Fibroblast of pulmonary artery (primary cell): ENCODE measurements around the gene TCEA2.

Experiments
- DNase-seq: peaks from one replicate; pipeline ENCODE4 v3.0.0-alpha.2; 2010; ENCODE audit warnings: low read depth
- H3K4me3 ChIP-seq: replicated peaks from 2 replicates; pipeline ENCODE4 v1.5.1; 2011; ENCODE audit warnings: low read depth, mild to moderate bottlenecking, control low read depth, low read length, moderate library complexity
- TF ChIP-seq, protein P1 (sequence below): IDR thresholded peaks from 2 replicates; pipeline ENCODE4 v1.5.1; 2011; ENCODE audit warnings: mild to moderate bottlenecking, control low read depth, low read length, inconsistent platforms; ENCODE audit errors: missing control alignments

TCEA2 gene

DNA sequence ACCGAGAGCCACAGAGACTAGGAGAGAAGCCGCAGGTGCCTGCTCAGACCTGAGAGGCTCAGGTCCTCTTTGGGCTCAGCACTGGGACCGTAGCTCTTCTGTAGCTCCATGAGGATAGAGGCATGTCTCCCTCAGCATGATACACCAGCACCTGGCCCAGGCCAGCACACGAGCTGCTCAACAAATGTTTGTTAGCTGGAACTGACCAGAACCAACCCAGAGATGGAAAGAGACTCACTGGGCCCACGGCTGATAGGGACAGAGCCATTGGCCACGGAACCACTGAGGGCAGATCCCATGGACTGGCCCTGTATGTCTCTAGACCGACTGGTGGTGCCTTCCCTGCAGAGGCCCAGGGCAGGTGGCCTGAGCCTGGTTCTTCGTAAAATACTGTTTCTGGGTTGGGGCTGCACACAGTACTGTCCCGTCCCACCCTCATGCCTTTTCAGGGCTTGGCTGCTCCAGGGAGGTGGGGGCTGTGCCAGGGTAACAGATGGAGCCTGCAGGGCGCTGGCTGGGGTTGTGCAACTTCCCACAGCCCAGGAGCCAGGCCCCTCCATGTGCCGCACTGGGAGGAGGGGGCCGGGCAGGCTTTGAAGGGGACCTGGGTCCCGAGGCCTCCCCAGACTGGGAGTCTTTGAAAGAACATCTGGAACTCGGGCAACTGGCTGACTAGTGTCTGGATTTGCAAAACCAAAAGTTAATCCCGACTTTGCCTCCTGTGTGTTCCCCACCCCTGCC is 21.8 kb upstream of the TCEA2 start:
- H3K4me3 ChIP-seq = no peak overlapping the region
- DNase-seq = no peak
- TF ChIP-seq, protein P1, sequence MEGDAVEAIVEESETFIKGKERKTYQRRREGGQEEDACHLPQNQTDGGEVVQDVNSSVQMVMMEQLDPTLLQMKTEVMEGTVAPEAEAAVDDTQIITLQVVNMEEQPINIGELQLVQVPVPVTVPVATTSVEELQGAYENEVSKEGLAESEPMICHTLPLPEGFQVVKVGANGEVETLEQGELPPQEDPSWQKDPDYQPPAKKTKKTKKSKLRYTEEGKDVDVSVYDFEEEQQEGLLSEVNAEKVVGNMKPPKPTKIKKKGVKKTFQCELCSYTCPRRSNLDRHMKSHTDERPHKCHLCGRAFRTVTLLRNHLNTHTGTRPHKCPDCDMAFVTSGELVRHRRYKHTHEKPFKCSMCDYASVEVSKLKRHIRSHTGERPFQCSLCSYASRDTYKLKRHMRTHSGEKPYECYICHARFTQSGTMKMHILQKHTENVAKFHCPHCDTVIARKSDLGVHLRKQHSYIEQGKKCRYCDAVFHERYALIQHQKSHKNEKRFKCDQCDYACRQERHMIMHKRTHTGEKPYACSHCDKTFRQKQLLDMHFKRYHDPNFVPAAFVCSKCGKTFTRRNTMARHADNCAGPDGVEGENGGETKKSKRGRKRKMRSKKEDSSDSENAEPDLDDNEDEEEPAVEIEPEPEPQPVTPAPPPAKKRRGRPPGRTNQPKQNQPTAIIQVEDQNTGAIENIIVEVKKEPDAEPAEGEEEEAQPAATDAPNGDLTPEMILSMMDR = no peak

DNA sequence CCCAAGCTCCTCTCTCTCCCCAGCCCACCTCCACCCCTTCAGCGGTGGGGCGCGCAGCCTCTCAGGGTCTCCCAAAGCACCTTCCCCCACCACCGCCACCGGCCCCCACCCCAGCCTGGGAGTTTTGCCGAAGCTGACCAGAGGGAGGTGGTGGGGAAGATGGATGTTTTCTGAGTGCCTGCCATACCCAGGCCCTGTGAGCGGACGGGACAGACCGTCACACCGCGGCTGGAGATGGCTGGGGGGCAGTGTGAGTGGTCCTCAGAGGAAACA is 21.3 kb upstream of the TCEA2 start:
- H3K4me3 ChIP-seq = no peak overlapping the region
- DNase-seq = no peak
- TF ChIP-seq, protein P1 = no peak

DNA sequence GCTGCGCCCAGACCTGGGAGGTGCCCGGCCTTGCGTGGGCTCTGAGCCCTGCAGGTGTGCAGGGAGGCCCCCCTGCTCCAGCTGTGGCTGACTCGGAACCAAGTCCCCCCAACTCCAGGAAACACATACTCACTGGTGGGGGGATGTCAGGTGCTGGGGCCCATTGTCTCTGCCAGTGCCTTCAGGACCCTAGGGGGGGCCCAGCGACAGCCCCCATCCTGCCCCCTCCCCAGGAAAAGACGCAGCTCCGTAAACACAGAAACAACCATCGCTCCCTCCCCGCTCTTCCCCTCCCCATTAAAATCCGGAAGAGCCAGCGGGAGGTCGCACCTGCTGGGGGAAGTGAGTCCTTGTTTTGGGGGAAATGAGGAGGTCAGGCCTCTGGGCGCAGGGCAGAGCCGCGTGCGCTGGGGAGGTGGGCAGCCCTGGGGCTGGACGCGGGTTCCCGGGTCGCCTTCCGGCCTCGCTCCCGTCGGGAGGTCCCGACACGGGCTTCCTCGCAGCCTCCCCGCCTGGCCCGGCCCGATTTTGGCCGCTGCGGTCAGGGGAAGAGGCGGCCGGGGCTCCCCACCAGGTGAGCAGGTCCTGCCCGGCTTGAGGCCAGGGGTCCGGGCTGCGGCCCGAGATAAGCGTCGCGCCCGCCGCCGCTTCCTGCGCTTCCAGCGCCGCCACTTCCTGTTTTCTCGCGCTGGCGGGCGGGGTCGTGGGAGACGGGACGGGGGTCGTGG is 20.8 kb upstream of the TCEA2 start:
- no peak for DNase-seq
- H3K4me3 ChIP-seq = peak overlapping the region; percentile 30
- TF ChIP-seq, protein P1 = no peak

DNA sequence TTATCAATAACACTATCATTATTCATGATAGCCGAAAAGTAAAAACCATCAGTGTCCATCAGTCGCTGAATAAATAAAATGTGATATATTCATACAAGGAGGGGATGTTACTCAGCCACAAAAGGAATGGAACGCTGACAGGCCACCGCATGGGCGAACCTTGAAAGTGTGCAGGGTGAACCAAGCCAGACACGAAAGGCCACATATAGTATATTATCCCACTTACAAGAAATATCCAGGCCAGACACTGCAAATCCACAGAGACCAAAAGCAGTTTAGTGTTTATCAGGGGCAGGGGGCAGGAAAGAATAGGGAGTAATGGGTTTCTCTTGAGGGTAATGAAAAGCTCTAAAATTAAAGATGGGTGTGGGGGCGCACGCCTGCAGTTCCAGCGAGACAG is 19.2 kb upstream of the TCEA2 start:
- no peak overlapping the region for H3K4me3 ChIP-seq
- no peak for DNase-seq
- TF ChIP-seq, protein P1 = no peak

DNA sequence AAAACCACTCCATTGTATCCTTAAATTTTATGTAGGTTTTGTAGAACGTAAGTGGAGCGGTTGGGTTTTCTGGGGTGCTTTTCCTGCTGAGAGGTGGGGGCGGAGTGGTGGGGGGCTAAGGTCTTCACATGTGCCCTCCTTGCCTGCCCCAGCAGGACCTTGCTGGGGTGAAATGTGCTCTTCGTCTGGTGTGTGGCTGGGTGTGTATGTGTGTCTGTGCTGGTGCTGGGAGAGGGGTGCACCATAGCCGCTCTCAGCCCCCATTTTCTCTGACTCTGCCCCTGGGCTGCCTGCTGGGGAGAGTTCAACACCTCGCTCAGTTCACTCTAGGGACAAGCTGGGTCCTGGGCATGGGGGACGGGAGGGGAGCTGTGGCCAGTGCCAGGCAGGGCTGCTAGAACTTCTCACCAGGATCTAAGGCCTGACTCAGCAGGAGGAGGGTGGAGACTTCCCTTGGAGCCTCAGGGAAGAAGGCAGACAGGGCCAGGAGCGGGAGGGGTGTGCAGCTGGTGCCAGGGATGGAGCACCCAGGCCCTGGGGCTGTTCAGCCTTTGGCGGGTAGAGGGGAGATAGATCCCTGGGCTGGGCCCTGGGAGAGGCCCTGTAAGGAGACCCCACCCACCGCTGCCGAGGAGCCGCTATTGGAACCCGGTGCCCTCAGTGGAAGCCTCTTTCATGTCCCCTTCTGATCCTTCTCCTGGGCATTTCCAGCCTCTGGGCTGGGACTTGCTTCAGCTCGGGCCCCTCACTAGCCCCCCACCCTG is 18.3 kb upstream of the TCEA2 start:
- TF ChIP-seq, protein P1 = no peak
- DNase-seq = peak; percentile 57
- no peak overlapping the region for H3K4me3 ChIP-seq

DNA sequence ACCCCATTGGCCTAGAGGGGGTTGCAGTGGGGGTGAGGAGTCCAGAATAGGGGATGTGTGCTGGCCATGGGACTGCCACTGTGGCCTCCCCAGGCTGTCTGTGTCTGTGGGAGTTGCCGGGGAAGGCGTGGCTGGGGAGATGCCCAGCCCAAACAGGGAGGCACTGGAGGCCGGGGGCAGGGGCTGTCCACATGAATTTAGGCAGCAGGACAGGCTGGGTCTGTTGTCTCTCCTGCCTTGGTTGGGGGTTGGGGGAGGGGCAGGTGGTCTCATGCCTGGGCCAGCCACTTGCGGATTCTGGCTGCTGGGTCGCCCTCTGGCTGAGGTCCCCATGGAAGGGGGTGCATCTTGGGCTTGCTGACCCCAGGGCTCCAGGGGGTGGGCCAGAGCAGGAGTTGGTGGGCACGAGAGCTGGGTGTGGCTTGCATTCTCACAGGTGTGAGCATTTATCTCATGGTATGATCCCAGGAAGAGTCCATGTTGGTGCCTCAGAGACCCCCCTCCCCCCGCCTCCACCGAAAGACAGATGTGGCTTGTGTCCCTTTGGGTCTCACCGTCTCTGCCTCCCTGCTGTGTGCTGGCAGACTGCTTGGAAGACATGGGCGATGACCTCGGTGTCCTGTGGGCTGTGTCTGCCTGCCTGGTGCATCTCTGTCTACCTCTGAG is 17.5 kb upstream of the TCEA2 start:
- DNase-seq = no peak
- TF ChIP-seq, protein P1 = no peak
- H3K4me3 ChIP-seq = no peak overlapping the region
